ENCODE data around the gene TRAF3.

GRCh38 chr14:102857444-102857843, 80.2 kb downstream of the TRAF3 start:
- TF ChIP-seq REST (IDR thresholded peaks at IDR 0.05; ENCODE audit: insufficient replicate concordance, low read depth) (no peak), CTCF (IDR thresholded peaks at IDR 0.05; ENCODE audit: insufficient read depth, low read length) (no peak), POLR2AphosphoS5 (IDR thresholded peaks at IDR 0.05; ENCODE audit: low read depth) (no peak)

Data from HL-60 (cell line).